K562 (cell line): ENCODE results near the gene TLE4. TPM values are rescaled to one million over a fixed set of nuclear protein-coding genes. Genes with fewer than 3 reads are reported as not detected.

Experiments used
- CEBPZ ChIP-seq: fragments of 150-350 bp; IDR thresholded peaks from 2 replicates; pipeline ENCODE4 v1.6.1; 2014; ENCODE audit warnings: low read depth, mild to moderate bottlenecking, low read length, borderline replicate concordance
- E4F1 ChIP-seq: fragments of 250-450 bp; sonication (Bioruptor Pico); IDR thresholded peaks from 2 replicates; pipeline ENCODE4 v1.5.0; 2021; ENCODE audit warnings: mild to moderate bottlenecking, borderline replicate concordance
- NFE2L1 ChIP-seq: fragments of 450-650 bp; IDR thresholded peaks from 2 replicates; pipeline ENCODE4 v1.6.1; 2016; ENCODE audit warnings: missing genetic modification characterization, low read depth, mild to moderate bottlenecking, missing compliant biosample characterization, moderate library complexity, borderline replicate concordance
- NR2F6 ChIP-seq: fragments of 450-650 bp; formaldehyde crosslinking; IDR thresholded peaks from 2 replicates; pipeline ENCODE4 v1.4.0; 2020; ENCODE audit warnings: mild to moderate bottlenecking
- SFPQ ChIP-seq: fragments of 200-400 bp; formaldehyde crosslinking; IDR thresholded peaks from 2 replicates; pipeline ENCODE4 v1.6.1; 2017; ENCODE audit warnings: mild to moderate bottlenecking, low read depth, low read length, moderate library complexity
- ZBTB7A ChIP-seq: IDR thresholded peaks from 2 replicates; pipeline ENCODE4 v1.6.1; 2011; ENCODE audit warnings: low read depth, mild to moderate bottlenecking, low read length, moderate library complexity, borderline replicate concordance; ENCODE audit not compliant: control insufficient read depth
- polyA plus RNA-seq, 8 experiments: library from polyadenylated mRNA; depleted of rRNA in 4 of 8; stranded (reverse) in 5 of 8; unstranded in 3 of 8; fragments of >200 nt; fragmentation: Nextera tagmentation in 2 of 8; fragmentation: Illumina TruSeq in 1 of 8; extraction: Ambion mirVana in 2 of 8; extraction: Trizol in 1 of 8; gene quantifications; 2 replicates each; pipeline versions ENCODE4 v1.2.1 to v1.2.3, GENCODE V29; 2011 to 2014; ENCODE audit warnings: inconsistent platforms in 1 of 8, missing spikeins in 1 of 8
- total RNA-seq, 7 experiments: library from RNA; depleted of rRNA in 6 of 7; stranded (reverse); fragments of >200 nt in 6 of 7; fragmentation: Illumina TruSeq in 2 of 7; extraction: Trizol in 2 of 7; gene quantifications; 2 replicates each; pipeline versions ENCODE4 v1.2.1 to v1.2.3, GENCODE V29; 2011 to 2021; ENCODE audit warnings: low replicate concordance in 1 of 7

Gene TLE4
- total and polyA plus RNA-seq, 9 of the 15 experiments (the other 6 are each of a cell fraction or from before 2014, with no cell fraction given), result 1.1 to 8.8 (median 5.7) TPM

GRCh38 chr9:79692857-79693571 is 121.2 kb downstream of the TLE4 start (continued):
- no peak for TF ChIP-seq SFPQ
- no peak for TF ChIP-seq CEBPZ
- no peak for TF ChIP-seq ZBTB7A
- TF ChIP-seq NR2F6, result no peak
- no peak for TF ChIP-seq NFE2L1 (tag)
- TF ChIP-seq E4F1 (CRISPR knock-in tag), result no peak
